NCI-H446 treated with DMSO at 0.1 percent for 48 hours (cell line): ENCODE measurements around the gene RPA1.
"Not testable (repeated sequence)": the region's sequence is repeated elsewhere in the genome, so short reads cannot be mapped to it uniquely, and the experiment has no call there.

ENCODE experiments used
- DNase-seq: peaks from one replicate; lab custom pipeline; 2025; lab: John Stamatoyannopoulos, UW

RPA1 gene

DNA sequence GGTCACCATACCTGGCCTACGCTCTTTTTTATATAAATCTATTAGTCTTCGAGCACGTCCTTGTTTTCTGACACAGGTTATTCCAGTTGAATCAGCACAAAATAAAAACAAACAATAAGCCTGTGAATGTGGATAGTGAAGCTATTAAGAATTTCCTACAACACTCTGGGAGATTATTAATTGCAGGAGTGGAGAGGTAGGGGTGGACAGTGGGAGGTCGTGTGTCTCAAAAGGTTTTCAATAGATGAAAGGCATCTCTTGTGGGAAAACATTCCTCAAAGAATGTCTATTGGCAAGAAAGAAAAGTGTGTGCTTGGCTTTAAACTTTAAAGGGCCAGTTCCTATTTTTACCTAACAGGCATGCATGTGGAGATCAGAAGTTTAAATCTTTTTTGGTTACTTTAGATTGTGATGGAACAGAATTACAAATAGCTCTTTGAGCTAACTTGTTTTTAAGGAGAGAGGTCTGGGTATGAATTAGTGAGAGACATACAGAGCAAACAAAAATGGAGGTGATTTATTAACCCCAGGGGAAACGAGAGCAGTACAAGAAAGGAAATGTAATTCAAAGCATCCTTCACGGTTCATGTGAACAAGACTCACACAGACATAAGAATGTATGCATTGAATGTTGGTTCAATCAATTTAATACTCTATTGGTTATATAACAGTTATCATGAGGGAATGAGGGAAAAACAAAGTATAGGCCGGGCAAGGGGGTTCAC, 9.1 kb upstream of the RPA1 start:
- no peak for DNase-seq

DNA sequence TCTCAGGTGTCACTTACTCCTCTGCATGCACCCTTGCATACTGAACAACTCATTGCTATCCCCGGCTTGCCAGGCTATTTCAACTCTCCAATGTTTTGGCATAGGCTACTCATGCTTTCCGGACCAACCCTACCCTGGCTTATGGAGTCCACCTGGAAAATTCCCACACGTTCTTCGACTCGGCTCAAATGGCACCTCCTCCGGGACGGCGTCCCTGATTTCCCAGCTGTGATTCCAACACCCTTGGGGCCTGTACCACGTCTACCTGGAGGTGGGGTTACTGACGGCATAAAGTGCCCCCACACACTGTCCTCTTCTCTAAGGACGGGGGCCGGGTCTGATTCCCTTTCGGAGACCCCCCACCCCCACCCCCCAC, 601 bp upstream of the RPA1 start:
- DNase-seq, result no peak

DNA sequence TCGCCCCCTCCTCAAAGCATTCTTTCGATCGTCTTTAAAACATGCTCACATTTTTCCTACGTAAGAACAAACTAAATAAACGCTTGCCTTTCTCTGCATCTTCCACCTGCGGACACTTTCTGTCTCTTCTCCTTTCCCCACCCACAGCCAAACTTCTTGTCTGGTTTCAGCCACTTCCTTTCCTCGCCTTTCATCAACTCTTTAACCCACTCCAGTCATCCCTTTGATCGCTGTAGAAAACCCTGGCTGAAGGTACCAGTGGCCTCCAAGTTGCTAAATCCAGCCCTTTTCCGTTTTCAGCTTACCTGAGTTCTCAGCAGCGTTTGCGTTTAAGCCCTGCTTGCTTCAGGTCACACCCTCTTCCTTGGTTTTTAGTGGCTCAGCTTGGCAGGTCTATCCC, 483 bp downstream of the RPA1 start:
- no peak for DNase-seq

DNA sequence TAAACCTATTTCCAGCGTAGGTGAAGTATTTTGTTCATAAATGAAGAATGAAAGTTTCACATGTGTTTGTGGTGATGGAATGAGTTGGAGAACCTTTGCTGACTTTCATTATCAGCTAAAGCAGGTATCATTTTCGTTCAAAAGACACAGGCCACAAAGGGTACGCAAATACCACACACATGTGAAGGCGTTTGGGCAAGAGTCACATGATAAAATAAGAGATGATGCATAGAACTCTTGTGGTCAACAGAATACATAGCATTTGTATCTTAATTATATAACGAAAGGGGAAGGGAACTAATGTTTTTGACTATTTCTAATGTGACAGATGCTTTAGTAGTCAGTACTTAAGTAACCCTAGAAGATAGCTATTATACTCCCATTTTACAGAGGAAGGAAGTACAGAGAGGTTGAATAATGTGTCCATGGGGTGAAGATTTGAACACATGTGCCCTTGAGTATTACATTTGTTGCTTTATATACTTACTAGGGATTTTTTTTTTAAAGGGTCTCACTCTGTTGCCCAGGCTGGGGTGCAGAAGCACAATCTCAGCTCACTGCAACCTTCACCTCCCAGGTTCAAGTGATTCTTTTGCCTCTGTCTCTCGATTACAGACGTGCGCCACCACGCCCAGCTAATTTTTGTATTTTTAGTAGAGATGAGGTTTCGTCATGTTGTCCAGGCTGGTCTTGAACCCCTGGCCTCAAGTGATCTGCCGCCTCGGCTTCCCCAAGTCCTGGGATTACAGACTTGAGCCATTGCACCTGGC, 4.8 kb downstream of the RPA1 start:
- no peak for DNase-seq

DNA sequence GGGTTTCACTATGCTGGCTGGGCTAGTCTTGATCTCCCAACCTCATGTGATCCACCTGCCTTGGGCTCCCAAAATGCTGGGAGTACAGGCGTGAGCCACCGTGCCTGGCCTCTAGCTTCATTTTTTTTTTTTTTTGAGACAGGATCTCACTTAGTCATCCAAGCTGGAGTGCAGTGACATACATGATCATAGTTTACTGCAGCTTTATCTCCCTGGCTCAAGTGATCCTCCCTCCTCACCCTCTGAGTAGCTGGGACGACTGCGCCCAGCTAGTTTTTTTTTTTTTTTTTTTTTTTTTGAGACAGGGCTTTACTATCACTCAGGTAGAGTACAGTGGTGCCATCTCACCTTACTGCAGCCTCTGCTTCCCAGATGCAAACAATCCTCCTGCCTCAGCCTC, 9.7 kb downstream of the RPA1 start:
- DNase-seq, result no peak

DNA sequence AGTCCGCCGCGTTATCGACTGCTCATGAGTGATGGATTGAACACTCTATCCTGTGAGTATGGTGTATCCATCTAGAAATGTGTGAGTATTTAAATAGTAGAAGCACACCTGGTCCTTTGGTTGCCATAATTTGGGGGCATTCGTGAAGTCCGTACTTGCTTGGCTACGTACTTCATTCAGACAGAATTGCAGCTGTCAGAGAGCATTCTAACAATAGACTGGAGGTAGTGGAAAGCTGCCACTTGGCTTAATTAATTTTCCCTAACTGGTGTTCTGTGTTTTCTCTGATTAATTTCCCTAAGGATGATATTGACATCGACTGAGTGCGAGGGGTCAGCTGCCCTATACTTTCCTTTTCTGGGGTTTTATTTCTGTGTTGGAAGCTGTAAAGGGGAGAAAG, 14.1 kb downstream of the RPA1 start:
- no peak for DNase-seq

DNA sequence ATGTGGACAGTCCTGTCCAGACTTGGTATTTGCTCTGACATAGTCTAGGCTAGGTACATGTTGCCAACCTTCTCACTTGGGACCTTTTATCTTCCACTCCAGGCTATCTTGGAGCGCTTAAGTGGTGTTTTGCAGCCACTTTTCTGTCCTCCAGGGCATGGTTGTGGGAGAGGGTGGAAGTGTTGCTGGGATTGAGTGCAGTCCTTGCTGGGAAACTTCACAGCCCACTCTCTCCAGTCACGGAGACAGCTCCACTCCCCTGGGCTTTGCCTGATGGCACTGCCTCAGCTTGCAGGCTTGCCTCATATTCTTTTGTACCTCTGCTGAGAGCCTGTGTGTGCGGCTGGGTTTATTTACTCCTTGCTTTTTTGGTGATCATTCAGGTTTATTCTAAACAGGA, 17.4 kb downstream of the RPA1 start:
- no peak for DNase-seq

DNA sequence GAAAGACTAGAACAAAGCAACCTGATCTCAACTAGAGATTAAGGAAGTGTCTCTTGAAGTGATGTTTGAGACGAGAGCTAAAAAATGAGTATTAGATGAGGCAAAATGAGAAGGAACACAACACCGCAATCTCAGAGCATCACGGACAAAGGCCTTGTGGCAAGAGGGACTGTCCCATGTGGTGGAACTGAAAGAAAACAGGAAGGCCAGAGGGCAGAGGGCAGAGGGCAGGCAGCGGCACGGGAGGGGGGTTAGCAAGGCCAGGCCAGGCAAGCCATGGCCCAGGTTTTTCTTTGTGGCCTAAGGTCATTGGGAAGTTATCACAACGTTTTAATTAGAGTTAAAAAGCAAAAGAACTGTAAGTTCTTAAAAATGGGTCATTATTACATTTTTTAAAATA, 22.5 kb downstream of the RPA1 start:
- no peak for DNase-seq

DNA sequence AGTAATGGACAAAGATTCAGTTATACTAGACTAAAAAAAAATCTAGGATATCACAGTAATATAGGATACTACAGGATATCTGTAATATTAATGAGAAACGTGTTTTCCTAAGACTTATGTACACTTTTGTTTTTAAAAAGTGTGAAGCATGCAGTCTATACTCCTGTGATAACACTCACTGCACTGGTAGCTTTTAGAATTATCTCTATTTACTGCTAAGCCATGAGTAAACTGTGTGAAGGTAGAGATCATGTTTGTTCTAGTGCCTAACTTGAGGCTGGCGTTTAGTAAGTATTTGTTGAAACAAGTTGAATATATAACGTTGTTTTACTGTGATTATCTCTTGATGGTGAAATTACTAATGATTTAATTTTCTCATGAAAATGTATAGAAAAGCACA, 23.9 kb downstream of the RPA1 start:
- DNase-seq, result no peak

DNA sequence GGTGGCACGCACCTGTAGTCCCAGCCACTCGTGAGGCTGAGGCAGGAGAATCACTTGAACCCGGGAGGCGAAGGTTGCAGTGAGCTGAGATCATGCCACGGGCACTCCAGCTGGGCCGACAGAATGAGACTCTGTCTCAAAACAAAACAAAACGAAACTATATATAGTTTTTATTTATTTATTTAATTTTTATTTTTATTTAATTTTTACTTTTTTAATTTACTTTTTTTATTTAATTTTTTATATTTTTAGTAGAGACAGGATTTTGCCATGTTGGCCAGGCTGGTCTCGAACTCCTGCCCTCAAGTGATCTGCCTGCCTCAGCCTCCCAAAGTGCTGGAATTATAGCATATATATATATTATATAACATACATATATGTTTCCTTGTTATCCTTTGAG, 26.7 kb downstream of the RPA1 start:
- not testable (repeated sequence) for DNase-seq

DNA sequence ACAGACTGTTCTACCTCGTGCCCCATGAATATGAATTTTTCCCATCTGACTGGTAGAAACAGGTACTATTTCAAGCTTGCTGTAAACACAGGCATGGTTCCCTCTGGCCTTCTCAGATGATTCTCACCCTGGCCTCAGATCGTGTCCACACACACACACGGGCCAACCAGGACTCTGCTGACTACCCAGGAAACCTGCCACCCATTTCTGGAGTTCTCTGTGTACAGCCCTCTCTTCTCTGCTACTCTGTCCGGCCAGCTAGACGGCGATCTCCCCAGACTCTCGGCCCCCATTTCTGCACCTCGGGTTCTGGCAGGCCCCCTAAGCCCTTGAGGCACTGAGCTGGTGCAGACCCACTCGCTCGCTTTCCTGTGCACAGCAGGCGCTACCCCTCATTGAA, 31.2 kb downstream of the RPA1 start:
- no peak for DNase-seq

DNA sequence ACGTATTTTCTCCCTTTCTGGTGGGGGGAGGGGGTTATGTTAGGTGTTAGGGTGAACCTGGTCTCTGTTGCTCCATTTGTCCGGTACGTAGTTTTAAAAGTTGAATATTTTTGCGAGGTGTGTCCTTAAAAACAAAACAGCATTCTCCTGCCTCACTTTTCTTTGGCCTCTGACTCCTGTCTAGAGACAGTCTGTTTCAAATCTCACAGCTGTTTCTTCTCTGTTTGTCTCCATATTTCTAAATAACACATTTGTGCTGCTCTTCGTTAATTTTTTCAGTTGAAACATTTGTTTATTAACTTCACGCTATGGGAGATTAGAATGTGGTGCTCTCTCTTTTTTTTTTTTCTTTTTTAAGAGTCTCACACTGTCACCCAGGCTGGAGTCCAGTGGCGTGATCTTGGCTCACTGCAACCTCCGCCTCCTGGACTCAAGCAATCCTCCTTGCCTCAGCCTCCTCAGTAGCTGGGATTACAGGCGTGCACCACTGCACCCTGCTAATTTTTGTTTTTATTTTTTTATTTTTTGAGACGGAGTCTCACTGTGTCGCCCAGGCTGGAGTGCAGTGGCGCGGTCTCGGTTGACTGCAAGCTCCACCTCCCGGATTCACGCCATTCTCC, 31.7 kb downstream of the RPA1 start:
- no peak for DNase-seq

DNA sequence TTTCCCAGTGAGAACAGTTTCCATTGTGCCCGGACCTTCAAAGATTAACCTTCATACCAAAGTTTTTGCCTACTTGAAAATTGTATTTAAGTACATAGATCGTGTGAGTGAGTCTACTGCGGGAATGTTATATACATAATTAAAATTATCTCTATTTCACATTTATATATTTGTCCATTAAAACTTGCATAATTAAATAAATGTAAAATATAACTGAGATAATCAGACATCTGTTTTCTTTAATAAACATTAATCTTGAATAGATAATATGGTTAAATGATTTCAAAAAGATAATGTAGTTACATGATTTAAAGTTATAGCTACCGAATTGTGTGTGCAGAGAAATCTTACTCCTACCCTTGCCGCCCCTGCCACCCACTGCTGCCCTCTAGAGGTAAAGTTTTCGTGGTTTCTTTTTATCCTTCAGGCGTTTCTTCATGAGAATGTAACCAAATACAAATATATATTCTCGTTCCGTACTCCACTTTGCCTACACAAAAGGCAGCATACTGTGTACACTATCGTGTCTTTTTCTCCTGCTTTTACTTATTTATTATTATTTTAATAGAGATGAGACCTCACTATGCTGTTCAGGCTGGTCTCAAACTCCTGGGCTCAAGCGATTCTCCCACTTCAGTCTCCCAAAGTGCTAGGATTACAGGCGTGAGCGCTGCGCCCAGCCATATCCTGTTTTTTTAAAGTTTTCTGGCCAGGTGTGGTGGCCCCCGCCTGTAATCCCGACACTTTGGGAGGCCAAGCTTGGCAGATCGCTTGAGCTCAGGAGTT, 35.6 kb downstream of the RPA1 start:
- no peak for DNase-seq

DNA sequence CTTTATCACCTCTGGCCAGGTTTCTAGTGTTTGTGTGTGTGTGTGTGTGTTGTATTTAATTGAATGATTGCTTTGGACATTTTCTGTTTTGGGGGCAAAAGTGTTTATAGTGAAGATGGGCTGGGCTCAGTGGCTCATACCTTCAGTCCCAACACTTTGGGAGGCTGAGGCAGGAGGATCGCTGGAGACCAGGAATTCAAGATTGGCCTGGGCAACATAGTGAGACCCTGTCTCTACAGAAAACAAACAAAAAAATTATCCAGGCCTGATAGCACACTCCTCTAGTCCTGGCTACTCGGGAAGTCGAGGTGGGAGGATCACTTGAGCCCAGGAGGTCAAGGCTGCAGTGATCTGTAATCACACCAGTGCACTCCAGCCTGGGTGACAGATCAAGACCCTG, 37.5 kb downstream of the RPA1 start:
- DNase-seq, result no peak

DNA sequence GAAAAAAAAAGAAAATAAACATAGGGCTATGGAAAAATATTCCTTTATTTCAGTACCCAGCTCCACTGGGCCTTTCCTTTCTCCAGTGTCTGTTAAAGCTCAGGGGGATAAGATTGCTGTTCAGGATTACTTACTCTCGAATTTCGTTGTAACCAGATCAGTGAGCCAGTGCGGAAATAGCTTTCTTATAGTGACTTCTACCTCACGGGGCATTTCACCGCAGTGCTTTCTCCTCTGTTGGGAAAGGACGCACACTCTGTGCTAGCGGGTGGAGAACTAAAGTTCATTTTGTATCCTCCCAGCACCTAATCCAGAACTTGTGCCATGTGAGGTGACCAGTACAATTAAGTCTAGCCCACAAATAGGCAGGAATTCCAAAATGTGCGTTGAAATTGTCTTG, 38.3 kb downstream of the RPA1 start:
- no peak for DNase-seq

DNA sequence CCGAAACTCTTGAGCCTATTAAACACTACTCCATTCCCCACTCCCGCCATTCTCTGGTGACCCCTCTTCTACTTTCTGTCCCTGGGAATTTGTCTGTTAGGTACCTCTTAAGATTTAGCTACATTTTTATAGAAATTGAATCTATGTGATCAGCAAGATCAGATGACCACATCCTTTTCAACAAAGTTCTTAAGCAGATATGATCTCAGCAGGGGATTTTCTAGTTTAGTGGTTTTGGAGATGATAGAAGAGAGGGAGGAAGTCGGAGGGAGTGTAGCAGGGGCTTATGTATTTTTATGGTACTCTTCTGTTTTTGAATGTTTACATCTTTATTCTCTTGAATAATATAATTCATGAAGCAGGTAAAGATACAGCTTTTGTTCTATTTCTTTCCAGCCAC, 40.8 kb downstream of the RPA1 start:
- no peak for DNase-seq

DNA sequence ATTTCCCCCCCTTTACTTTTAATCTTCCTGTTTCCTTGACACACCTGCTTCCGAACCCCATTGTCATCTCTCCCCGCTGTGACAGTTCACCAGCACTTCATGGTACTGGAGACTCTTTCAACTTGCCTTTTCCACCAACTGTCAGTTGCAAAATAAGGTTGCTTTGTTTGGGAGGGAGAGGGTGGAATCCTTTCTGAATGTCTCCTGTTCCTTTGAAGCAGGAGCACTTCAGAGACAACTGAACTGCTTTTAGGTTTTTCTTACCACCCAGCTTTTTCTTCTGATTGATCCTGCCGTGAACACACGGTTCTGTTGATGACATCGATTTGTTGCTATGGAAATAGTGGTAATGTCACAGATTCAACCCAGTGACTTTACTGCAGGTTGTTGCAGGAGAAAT, 42.0 kb downstream of the RPA1 start:
- DNase-seq, result no peak

DNA sequence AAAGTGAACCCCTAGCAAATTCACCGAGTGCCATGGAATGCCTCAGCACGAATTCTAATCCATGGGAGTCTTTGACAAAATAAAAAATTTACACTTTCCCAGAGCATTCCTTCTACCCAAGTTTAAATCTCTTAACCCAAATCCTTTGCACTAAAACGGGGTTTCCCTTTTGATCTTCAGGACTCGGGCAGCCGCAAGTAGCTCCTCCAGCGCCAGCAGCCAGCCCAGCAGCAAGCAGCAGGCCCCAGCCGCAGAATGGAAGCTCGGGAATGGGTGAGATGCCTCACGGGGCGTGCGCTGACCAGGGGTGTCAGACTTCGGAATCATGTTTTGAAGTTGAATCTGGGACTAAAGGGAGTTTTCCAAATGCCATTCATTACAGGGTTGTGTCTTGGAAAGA, 42.4 kb downstream of the RPA1 start:
- DNase-seq, result no peak

DNA sequence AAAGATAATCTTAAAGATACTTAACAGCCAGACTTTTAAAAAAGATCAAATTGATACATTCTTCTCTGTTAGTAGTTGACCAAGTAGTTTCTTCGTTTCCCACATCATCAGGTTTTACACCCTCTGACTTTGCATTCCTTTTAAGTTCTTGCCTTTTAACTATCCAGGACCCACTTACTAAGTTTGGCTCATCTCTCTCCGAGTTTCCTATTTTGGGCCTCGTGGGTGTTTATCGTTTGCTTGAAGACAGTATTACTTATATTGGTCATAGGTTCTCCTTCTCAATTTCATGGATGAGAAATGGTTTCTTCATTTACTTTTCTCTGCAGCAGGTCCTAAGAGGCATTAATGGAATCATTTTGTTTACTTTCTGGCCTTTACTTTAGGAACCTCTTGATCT, 43.2 kb downstream of the RPA1 start:
- no peak for DNase-seq

DNA sequence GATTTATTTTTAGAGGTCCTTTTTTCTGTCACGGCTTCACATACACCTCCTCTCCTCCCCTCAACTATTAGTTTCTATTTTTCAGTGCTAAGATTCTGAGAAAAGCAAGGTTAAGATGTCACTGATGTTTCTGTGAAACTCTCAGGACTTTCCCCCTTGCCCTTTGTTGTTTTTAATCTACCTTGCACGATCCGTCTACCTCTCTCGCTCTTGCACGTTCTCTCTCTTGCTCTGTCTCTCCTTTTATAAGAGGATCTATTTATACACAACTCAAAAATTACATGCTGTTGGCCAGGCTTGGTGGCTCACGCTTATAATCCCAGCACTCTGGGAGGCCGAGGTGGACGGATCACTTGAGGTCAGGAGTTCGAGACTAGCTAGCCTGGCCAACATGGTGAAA, 43.6 kb downstream of the RPA1 start:
- no peak for DNase-seq

DNA sequence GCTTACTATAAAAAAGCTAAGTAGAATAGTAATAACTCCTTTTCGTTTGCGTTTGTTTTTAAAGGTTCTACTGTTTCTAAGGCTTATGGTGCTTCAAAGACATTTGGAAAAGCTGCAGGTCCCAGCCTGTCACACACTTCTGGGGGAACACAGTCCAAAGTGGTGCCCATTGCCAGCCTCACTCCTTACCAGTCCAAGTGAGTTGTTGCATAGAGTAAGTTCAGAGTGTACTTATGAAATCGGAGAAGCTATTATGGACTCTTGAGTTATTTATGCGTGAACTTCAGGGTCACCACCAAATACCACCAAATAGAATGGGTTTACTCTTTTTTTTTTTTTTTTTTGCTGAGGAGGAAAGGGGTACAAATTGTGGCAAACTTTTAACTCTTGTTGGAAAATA, 45.8 kb downstream of the RPA1 start:
- no peak for DNase-seq

DNA sequence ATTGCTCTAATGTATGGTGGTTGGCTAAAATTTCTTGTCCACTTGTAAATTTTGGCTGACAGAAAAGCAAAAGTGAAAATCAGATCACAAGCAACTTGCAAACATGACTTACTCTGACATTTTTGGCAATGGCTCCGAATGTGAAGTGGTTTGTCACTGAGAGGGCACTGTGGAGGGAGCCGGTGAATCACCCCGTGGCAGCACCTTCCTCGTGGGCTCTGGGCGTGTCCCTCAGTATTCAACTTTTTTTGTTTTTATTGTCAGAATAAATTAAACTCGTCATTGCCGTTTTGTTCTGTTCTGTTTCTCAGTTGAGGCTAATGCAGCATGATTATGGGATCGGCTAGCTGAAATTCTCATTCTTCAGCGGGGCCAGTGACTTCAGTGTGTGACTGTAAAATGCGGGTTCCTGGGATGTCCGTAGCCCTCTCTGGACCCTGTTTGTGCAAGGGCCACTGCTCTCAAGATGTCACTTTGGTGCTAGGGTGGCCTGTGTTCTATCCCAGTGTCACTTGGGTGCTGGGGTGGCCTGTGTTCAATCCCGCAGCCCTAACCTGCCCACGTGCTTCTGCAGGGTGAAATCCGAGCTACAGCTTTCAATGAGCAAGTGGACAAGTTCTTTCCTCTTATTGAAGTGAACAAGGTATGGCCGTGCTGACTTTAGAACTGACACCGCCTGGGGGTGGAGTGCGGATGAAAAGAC, 48.8 kb downstream of the RPA1 start:
- no peak for DNase-seq
